Measurements from ENCODE around the gene SRRM2.

Gene SRRM2

DNA sequence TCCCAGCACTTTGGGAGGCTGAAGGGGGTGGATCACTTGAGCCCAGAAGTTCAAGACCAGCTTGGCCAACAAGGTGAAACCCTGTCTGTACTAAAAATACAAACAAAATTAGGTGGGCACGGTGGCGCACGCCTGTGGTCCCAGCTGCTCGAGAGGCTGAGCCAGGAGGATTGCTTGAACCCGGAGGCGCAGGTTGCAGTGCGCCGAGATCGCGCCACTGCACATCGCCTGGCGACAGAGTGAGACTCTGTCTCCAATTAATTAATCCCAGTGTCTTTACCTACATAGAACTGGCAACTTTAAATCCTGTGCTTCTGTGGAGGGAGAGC lies 26.2 kb downstream of the SRRM2 start:
- DNase-seq: no peak

DNA sequence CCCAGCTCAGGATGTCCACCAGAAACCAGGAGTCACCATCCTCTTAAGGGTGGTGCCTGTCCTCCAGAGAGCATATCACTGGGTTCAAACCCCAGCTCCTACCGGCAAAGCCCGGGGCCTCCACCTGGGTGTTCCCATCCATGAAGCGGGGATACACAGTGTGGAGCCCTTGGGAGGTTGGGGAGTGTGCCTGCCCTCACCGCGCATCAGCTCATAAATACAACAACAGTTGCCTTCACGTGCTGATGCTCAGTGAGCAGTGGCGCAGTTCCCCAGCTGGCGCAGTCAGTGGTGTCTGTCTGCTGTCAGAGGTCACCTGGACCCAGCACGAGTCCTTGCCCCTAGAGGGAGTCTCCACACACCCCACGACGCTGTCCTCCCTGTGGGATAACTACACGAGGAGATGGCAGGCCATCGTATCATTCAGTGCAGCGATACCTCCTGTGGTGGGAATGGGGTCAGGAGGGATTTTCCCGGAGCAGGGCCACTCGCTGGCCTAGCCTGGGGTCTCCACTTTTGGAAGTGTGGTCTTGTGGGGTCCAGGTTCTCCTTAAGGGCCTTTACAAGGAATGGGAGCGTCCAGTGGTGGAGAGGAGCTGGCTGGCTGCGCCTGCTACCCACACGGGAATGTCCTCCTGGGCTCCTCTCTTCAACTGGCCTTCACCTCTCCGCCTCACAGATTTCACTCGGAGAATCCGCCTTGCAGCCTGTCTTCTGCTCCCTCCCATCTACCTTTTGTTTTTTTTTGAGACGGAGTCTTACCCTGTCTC lies 26.9 kb downstream of the SRRM2 start:
- no peak for DNase-seq

DNA sequence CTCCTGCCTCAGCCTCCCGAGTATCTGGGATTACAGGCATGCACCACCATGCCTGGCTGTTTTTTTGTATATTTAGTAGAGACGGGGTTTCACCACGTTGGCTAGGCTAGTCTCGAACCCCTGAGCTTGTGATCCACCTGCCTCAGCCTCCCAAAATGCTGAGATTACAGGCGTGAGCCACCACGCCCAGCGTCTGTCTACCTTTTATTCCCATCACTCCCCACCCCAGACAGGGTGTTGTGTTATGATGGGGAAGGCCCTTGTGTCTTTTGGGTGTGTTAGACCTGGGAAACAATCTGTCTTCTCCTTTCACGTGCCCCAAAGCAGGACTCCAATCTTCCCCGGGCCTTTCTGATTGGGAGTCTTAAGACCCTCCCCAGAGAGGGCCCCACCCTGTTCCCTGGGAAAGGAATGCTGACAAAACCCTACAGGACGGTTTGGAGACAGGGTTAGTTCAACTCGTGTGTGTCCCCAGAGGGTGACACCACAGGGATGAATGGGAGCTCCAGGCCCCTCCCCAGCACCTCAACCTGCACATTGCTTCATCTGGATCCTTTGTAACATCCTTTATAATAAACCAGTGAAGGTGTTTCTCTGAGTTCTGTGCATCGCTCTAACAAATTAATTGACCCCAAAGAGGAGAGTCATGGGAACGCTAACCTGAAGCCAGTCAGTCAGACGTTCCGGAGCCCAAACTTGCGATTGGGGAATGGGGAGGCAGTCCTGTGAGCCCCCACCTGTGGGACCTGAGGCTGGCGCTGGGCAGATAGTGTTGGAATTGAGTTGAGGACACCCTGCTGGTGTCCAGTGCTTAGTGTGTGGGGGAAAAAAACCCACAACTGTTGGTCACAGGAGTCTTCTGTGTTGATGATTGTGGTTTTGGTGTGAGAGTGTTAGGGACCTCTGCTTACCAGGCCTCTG lies 27.8 kb downstream of the SRRM2 start:
- no peak for DNase-seq

DNA sequence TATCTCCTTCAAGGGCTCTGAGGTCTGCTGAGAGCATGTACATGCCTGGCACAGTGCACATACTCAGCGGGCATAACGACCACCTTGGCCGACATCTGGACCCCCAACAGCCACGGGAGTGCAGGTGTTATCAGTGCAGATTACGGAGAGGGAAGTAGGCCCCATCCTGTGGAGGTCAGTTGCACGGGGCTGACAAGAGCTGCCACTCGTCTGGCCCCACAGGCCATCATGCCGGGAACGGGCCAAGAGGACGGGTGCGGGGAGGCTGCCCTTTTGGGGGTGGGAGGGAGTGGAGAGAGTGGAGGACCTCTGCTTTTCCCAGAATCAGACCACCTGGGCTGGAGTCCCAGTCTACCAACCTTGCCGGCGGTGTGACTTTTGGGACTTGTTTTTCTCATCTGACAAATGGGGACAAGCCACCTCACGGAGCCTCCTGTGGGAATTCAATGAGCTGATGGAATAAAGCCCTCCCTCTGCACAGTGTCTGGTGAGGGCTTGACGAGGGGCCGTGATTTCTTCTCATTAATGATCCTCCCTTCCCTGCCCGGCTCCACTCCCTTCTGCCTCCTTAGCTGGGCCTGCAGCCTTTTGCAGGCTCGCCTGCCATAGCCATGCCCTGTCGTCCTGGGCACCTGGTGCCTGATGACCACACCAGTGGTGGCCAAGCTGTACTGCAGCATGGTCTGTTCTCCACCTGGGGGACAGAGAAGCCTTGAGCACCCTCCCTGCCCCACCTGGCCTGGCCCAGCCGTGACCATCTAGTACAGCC lies 30.3 kb downstream of the SRRM2 start:
- DNase-seq: no peak

DNA sequence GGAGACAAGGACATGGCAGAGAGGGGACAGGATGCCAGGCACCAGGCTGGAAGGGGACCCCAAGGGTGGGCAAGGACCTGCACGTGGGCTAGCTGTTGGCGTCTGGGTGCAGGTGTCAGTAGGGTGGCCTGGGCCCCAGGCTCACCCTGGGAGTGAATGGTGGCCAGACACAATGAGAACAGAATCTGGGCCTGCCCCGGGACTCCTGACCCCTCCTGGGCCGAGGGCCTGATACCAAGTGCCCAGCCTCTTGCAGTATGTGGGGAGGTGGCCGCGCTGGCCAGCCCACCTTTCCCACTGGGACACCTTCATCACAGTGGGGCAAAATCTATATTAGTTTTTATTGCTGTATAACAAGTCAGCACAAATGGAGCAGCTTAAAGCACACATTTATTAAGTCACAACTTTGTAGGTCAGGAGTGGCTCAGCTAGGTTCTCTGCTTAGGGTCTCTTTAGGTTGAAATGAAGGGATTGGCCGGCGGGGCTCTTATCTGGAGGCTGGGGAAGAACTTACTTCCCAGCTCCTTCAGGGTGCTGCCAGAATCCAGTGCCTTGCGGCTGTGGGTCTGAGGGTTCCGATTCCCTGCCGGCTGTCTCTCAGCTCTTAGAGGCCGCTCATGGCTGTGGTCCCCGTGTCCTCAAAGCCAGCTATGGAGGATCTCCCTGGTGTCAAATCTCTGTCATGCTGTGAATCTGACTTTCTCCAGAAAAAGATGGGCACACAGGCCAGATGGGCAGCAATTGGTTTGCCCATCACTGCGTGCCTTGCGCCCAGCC lies 31.3 kb downstream of the SRRM2 start:
- no peak for DNase-seq

DNA sequence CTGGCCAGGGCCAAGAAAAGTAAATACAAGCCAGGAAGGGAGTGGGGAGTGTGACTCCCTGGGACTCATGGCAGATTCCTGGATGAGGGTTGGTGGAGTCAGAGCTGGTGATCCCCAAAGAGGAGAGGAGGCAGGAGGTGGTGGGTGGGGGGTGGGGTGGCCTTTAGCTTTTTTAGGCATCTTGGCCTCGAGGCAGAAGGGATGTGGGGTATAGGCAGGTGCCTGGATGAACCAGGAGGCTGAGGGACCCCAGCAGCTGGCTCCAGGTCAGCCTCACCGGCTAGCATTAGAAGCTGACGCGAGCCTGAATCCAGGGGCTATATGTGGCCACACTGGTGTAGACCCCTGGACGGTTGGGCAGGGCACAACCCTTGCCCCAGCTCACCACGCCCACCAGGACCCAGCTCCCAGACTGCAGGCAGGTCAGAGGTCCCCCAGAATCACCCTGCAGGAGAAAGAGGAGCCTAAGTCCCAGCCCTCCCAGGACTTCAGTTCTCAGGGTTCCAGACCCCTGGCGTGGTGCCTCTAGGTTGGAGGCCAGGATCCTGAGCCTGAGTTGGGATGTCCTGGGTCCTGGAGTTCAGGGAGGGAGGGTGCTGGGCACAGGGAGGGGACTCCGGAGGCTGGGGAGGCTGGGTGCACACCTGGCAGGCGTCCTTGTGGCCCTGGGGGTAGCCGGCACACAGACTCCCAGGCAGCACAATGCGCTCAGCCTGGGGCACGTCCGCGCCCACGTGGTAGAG lies 32.1 kb downstream of the SRRM2 start:
- DNase-seq: no peak

DNA sequence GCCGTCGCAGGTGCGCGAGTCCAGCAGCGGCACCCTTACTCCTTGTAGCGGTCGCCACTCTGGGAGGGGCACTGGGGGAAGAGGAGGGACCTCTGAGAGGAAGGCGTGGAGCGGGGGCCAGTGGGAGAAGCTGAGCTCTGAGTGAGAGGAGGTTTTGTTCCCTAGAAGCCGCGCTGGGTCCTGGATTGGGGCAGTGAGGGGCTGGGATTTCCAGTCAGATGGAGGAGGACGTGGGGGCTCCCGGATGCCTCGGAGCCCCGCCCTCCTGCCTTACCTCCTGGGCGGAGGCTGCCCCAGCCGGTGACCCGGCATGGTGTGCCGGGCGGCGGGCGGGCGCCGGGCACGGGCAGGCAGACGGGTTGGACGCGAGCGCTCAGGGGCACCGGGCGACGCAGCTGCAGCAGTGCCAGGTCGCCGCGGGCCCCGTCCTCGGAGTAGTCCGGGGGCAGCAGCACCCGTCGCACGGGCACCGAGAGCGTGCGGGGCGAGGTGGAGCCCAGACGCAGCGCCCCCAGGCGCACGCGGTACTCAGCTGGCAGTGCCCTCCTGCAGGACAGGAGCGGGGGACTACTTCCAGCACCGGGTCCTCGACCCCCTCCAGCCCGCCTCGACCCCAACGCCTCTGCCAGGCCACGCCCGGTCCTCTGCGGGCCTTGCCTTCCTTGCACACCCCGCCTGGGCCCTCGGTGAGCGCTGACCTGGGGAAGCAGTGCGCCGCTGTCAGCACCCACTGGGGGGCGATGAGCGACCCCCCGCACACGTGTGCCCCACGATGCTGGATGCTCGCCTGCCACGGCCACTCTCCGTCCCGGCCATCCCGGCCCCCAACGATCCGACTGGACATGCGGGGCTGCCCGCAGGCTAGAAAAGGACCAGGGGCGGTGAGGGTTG lies 32.9 kb downstream of the SRRM2 start:
- peak; percentile 43 for DNase-seq

DNA sequence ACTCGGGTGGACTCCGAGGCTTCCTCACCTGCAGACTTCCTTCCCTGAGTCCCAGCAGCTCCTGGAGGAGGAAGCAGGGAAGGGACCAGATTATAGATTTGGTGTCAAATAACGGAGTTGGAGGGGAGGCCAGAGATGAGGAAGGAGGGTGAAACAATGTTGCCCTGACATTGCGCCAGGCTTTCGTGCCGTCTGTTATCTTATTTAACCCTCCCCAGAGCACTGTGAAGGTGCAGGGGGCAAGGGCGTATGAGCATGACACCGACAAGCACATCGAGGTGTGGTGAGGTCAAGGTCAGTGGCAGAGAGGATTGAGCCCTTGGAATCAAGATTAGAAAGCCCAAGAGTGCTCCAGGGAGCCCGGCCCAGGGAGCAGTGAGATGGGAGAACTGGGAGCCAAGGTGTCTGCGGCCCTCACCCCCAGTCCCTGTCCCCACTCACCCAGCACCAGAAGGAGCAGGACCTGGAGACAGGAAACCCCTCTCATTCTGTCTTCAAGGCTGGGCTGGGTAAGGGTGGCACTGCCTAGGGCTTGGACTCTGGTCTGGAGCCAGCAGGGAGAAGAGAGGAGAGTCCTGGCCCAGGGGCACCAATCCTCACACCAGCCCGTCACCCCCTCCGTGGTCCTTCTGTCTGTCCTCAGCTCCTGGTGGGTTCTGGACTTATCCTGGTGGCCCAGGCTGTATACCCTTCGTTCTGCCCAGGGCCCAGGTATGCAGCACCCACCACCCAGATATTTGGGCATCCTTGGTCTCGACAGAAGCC lies 33.8 kb downstream of the SRRM2 start:
- no peak for DNase-seq

DNA sequence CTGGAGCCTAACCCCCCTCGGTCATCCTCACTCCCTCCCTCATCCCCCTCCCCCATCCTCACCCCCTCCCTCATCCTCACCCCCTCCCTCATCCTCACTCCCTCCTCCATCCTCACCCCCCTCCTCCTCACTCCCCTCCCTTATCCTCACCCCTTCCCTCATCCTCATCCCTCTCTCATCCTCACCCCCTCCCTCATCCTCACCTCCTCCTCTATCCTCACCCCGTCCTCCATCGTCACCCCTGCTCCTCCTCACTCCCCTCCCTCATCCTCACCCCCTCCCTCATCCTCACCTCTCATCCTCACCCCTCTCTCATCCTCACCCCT lies 34.4 kb downstream of the SRRM2 start:
- no peak for DNase-seq

DNA sequence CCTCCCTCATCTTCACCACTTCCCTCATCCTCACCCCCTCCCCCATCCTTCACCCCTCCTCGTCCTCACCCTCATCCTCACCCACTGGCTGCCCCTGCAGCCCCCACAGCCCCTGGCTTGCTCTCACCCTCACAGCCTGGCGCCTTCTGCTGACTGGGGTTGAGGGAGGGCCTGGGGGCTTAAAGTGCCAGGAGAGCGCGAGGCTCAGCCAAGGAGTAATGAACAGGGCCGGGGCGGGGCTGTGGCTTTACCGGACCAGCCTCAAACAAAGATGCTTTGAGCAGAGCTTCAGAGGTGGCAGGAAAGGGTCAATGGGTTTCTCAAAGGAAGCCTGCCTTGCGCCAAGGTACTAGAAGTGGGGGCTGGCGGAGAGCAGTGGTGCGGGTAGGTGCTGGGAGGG lies 35.0 kb downstream of the SRRM2 start, which contains the start of gene PRSS33:
Gene PRSS33, minus strand, starts transcription at position 155 of the 400 bp plus-strand sequence. CDS start 1,013 bp downstream, outside the sequence.
- DNase-seq: no peak

DNA sequence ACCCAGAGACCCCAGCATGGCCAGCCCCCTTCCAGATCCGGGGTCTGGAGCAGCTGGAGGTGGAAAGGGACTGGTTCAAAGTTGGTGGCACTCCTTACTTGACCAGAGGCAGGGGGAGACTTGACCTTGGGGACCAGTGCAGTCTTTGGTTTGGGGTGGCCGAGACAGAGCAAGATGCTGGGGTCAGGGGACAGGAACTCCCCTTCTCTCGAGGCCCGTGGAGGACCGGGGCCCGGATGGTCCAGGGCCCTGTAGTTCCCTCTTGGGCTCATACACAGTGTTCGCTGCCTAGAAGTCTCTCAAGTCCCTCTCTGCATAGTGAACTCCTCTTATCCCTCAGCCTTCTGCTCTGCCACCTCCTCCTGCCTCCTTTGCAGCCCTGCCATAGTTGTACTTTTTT lies 35.5 kb downstream of the SRRM2 start:
- DNase-seq: no peak

DNA sequence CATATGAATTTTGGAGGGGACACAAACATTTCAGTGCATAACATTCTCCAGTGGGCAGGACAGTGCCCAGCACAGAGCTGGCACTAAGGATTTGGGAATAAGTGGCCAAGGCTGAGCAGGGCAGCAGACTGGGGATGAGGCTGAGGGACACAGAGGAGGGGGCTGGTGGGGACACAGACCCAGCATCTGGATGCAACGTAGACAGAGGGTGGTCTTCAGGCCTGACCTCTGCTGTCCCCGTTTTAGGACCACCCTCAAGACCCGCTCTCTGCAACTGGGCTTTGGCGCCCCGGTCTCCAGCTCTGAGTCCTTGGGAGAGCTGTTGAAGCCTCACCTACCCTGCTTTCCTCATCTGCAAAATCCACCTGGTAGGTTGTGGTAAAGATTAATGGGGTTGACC lies 38.2 kb downstream of the SRRM2 start:
- no peak for DNase-seq

DNA sequence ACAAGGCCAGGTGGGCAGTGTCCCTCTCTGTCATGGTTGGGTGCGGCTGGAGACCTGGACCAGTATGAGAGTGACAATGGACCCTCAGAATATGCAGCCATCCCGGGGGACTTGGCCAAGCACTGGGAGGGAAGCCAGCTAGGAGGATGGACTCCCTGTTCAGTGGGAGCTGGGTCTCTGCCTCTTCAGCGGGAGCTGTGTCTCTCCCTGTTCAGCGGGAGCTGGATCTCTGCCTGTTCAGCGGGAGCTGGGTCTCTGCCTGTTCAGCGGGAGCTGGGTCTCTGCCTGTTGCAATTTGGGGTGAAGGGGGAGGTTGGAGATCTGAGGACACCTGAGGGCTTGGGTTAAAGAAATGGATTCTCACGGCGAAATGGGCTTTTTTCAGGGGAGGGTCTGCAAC lies 38.7 kb downstream of the SRRM2 start:
- no peak for DNase-seq

DNA sequence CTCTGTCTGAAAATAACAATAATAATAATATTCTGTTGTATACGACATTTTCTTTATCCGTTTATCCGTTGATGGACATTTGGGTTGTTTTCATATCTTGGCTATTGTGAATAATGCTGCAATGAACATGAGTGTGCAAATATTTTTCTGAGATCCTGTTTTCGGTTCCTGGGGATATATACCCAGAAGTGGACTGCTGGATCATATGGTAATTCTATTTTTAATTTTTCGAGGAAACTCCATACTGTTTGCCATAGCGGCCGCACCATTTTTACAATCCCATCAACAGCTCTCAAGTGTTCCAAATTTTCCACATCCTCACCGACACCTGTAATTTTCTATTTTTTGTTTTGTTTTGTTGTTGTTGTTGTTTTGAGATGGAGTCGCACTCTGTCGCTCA lies 40.5 kb downstream of the SRRM2 start:
- DNase-seq: no peak

DNA sequence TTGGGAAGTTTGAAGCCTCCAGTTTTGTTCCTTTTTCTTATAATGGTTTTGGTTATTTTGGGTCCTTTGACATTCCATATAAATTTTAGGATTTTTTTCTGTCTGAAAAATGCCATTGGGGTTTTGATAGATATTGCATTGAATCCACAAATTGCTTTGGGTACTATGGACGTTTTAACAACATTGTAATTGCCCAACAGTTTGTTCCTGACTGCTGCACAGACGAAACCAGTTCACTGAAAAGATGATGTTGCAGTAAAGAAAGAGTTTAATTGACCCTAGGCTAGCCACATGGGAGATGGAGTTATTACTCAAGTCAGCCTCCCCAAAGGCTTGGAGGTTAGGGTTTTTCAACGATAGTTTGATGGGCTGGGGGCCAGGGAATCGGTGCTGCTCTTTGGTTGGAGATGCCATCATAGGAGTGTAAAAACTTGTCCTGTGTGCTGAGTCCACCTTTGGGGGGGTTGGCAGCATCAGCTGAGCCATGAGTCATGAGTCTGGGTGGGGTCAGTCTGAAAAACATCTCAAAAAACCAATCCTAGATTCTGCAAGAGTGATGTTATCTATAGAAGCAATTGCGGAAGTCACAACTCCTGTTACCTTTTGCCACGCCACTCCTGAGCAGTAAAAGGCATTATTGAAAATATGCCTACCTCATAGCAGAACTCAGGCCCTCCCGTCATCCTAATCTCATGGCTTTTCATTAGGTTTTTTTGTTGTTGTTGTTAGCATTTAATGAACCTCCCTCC lies 43.1 kb downstream of the SRRM2 start:
- DNase-seq: no peak

DNA sequence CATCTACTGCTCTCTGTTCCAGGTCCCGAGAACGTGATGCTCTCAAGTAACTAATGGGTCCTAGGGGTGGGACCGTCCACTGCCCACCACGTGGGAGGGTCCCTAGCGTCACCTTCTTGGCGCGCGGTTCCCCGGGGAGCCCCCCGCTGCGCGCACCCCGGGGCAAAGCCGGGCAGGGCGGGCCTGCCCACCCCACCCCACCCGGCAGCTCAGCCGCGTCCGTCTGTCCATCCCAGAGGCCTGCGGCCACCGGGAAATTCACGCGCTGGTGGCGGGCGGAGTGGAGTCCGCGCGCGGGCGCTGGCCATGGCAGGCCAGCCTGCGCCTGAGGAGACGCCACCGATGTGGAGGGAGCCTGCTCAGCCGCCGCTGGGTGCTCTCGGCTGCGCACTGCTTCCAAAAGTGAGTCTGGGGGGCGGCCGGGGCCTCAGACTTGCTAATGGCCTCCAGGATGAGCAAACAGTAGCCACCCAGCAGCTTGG lies 46.3 kb downstream of the SRRM2 start:
- no peak for DNase-seq

DNA sequence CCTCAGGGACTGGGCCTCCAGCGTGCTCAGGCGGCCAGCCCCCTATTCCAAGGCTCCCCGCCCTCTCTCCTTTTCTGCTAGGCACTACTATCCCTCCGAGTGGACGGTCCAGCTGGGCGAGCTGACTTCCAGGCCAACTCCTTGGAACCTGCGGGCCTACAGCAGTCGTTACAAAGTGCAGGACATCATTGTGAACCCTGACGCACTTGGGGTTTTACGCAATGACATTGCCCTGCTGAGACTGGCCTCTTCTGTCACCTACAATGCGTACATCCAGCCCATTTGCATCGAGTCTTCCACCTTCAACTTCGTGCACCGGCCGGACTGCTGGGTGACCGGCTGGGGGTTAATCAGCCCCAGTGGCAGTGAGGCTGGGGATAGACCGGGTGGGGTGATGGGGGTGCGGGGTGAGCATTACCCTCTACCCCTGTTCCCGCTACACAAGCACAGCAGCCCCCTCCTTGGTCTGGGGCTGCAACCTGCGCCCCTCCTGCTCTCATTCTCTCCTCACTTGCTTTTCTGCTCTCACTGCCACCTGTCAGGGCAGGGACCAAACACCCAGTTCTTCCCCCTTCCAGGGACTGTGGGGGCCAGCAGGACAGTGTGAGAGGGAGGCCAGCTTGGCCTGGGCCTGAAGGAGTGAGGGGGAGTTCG lies 46.9 kb downstream of the SRRM2 start:
- DNase-seq: no peak

DNA sequence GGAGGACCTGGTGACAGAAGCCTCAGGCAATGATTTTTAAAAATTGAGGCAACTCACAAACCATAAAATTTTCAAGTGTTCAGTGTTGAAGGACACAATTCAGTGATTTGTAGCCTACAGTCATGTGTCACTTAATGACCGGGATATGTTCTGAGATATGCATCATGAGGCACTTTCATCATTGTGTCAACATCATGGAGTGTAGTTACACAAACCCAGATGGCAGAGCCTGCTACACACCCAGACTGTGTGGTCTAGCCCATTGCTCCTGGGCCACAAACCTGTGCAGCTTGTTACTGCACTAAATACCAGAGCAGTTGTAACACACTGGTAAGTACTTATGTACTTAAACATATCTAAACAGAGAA lies 47.4 kb downstream of the SRRM2 start:
- DNase-seq: no peak
